HG02981 (cell line): Measurements from ENCODE around the gene ZNF865.
A peak's percentile ranks its signal among the peaks of the same experiment; 100 is the strongest.
"Not testable (repeated sequence)": the region's sequence is repeated elsewhere in the genome, so short reads cannot be mapped to it uniquely, and the experiment has no call there.

ENCODE experiments used
- ATAC-seq: cut with Tn5 transposase; IDR thresholded peaks from one replicate; pipeline ENCODE4 v1.9.1; 2021; ENCODE audit warnings: mild to moderate bottlenecking, moderate library complexity; ENCODE audit not compliant: unreplicated experiment

The ZNF865 gene

DNA sequence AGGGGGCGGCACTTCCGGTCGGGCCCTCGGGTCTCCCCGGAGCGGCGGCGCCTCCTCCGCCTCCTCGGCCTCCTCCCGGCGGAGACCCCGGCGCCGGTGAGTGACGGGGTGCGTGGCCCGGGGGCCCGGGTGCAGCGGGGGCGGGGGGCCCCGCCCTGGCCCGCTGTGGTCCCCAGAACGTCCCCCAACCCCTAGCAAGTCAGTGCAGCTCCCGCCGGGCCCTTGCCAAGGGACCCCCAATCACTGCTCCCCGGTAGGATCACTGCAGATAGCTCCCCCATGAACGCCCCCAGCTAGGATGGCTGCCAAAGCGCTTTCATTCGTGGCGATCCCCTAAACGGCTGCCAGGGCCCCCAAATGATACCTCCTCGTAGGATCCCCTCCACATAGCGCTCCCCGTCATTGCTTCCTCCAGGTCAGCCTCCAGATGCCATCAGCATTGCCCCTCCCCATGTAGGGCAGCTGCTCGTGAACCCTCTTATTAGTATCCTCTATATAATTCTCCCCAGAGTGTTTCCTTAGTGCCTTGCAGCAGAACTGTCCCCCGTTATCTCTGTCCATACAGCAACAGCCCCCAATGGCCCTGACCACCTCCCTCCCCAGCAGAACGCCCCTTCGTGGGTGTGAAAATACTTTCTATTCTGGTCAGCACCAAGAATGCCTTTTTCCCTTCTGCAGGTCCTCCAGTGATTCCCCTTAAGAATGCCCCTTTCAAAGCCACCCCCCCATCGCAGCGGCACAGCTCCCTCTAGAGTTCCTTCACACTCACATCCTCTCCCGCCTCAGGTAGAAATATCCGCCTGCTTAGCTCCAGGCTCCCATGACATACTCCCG is at the start of gene ZNF865:
Gene ZNF865 (plus strand): TSS at position 11 of the 834 bp plus-strand sequence. CDS start 7,972 bp downstream, outside the sequence.
- ATAC-seq = peak; percentile 8

DNA sequence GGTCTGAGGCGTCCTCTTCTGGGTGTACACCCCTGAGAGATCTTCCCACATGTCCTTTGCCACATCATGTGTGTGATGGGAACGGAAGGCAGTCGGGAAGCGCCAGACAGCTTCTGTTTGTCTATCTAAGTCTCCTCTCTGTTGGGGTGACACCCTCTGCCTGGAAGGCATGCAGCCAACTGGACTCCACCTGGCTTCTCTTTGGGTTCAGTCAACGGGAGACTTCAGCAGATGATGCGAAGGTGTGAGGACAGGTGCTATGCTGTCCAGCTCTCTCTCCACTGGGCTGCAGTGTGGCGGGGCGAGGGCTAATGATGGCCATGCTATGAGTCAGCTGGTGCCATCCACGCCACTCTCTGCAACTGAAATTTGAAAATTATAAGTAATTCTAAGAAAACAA is 45.8 kb upstream of the ZNF865 start:
- no peak for ATAC-seq

DNA sequence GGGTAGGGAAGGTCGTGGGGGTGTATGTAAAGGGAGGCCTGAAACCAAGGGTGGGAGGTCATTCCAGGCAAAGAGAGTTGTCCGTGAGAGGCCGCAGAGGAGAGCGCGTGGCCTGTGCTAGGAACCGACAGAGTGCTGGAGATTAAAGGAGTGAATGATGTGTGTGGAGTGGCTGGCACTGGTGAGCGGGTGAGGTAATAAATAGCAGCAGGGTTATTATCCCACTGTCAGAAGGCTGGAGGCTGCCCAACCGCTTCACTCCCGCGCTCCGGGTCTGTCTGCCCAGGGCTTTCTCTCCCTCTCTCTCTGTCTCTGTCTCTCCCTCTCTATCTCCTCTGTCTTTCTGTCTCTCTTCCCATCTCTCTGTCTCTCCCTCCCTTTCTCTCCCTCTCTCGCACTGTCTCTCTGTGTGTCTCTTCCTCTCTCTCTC is 42.2 kb upstream of the ZNF865 start:
- no peak for ATAC-seq

DNA sequence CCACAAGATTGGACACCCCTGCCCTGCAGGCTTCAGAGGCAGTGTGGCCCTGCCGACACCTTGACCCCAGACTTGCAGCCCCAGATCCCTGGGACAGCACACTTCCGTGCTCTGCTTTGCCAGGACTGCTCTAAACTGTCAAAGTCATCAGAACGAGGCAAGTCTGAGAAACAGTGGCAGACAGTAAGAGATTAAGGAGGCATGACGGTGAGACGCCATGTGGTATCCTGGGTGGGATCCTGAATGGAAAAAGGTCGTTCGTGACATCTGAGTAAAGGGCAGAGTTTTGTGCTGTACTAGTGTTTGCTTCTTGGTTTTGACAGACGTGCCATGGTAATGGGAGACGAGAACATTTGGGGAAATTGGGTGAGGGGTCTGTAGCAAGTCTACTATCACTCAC is 38.6 kb upstream of the ZNF865 start:
- ATAC-seq = no peak

DNA sequence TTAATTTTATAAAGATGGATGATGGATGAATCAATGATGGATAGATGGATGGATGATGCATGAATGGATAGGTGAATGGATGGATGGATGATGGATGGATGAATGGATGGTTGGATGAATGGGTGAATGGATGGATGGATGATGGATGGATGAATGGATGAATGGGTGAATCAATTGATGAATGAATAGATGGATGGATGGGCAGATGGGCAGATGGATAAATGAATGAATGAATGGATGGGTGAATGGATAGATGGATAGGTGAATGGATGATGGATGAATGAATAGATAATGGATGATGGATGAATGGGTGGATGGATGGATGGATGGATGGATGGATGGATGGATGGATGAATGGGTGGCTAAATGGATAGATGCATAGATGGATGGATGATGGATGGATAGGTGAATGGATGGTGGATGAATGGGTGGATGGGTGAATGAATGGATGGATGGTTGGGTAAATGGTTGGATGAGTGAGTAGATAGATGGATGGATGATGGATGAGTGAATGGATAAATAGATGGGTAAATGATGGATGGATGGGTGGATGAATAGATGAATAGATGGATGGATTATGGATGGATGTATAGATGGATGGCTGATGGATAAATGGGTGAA is 37.6 kb upstream of the ZNF865 start:
- no peak for ATAC-seq

DNA sequence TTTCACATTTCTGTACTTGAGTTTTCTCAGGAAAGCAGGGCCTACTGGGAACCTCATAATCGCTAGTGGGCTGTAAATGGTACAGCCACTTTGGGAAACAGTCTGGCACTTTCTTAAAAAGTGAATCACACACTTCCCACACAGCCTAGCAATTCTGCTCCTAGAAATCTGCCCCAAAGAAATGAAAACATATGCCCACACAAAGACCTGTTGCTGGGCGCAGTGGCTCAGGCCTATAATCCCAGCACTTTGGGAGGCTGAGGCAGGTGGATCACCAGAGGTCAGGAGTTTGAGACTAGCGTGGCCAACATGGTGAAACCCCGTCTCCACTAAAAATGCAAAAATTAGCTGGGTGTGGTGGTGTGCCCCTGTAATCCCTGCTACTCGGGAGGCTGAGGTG is 36.0 kb upstream of the ZNF865 start:
- ATAC-seq = not testable (repeated sequence)

DNA sequence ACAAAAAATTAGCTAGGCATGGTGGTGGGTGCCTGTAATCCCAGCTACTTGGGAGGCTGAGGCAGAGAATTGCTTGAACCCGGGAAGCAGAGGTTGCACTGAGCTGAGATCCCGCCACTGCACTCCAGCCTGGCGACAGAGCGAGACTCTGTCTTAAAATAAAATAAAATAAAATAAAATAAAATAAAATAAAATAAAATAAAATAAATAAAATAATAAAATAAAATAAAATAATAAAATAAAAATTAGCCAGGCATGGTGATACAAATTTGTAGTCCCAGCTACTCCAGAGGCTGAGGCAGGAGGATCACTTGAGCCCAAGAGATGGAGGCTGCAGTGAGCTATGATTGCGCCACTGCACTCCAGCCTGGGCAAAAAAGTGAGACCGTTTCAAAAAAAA is 31.5 kb upstream of the ZNF865 start:
- ATAC-seq = not testable (repeated sequence)

DNA sequence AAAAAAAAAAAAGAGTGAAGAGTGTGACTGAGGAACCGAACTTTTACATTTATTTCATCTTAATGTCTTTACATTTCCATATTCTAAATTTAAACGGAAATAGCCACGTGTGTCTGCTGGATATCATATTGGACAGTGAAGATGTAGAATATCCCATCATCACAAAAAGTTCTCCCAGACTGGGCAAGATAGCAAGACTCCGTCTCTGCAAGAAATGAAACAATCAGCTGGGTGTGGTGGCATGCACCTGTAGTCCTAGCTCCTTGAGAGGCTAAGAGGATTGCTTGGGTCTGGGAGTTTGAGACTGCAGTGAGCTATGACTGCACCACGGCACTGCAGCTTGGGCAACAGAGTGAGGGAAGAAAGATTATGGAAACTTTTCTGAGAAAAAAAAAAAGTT is 28.7 kb upstream of the ZNF865 start:
- no peak for ATAC-seq

DNA sequence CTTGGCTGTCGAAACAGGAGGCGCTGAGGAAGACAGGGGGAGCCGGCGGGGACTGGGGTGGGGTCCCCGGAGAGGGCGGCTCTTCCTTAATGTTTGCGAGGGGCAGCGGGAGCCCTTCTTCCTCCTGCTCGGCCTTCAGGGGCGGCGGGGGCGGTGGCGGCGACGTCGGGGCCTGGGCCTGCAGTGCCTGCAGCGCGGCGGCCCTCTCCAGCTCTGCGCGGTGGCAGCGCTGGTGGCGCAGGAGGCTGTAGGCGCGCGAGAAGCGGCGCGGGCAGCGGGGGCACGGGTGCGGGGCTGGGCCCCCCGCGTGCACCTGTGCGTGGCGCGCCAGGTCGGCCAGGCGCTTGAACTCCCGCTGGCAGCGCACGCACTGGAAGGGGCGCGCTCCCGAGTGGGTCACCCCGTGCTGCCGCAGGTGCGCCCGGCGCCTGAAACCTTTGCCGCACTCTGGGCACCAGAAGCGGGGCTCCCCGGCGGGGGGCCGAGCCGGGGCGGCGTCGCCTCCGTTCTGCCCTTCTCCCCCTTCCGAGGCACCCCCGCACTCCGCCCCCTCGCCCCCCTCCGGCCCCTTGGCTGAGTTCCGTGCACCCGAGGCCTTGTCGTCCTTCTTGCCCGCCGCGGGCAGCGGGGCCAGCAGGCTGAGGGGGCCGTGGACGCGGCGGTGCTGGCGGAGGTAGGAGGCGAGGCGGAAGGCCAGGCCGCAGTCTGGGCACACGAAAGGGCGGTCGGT is 27.3 kb upstream of the ZNF865 start:
- ATAC-seq = no peak

DNA sequence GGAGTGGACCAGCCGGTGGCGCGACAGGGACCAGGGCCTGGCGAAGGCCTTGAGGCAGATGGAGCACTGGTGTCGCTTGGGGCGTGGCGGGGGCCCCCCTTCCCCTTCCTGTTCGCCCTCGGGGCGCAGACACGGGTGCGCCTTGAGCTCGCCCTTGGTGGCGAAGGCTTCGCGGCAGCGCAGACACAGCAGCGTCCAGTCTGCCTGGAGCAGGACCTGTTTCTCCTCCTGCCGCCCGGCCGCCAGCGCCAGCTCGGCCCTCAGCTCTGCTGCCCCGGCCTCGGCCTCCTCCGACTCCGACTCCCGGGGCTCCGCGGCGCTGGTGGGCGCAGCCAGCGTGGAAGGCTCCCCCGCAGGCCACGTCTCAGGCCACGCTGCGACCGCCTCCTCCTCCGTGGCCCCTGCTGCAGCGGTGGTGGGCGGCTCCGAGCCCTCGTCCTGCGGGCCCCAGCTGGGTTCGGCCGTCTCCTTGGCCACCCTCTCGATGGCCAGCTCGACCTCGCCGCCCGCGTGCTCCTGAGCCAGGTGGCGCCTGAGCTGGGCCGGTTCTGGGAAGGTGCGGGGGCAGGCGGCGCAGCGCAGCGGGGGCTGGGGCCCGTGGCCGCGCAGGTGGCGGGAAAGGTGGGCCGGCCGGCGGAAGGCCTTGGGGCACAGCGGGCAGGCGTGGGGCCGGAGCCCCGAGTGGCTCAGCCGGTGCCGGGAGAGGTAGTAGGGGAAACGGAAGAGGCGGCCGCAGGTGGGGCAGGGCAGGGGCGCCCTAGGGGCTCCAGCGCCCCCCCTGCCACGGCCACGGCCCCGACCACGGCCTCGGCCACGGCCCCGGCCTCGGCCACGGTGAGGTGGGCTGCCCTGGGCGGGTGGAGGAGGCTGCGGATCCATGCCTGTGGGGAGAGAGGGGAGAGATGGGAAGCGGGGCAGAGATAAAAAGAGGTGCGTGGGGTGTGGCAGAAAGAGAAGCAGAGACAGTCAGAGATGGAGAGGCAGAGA is 26.4 kb upstream of the ZNF865 start:
- ATAC-seq = no peak

DNA sequence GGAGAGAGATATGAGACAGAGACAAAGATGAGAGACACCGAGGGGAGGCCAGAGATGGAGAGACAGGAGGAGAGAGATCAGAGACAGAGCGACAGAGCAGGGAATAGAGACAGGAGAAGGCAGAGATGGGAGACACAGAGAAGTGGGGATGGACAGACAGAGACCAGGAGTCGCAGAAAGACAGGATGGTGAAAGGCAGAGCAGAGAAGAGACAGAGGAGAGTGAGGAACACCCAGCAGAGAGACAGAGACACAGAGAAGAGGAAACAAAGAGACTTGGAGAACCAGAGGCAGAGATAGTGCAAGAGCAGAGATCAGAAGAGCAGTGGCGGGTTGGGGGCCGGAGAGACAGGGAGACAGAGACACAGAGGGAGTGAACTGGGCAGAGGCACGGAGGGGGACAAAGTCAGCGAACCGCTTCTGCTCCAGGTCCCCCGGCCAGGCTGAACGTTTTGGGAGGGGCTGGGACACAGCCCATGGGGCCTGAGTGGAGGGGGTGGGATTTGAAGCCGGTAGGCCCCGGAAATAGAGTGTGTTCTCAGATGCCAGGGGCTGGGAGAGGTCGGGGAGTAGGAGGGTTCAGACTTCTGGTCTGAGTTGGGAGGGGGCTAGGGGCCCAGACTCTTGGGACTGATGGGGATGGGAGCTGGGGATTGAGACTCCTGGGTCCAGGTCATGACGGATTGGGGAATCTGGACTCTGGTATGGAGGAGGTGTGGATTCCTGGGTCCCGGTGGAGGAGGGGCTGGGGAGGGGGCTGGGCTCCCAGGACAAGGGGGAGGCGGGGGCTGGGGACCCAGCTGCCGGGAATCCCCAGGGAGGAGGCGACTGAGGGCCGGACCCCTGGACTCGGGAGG is 25.5 kb upstream of the ZNF865 start:
- no peak for ATAC-seq

DNA sequence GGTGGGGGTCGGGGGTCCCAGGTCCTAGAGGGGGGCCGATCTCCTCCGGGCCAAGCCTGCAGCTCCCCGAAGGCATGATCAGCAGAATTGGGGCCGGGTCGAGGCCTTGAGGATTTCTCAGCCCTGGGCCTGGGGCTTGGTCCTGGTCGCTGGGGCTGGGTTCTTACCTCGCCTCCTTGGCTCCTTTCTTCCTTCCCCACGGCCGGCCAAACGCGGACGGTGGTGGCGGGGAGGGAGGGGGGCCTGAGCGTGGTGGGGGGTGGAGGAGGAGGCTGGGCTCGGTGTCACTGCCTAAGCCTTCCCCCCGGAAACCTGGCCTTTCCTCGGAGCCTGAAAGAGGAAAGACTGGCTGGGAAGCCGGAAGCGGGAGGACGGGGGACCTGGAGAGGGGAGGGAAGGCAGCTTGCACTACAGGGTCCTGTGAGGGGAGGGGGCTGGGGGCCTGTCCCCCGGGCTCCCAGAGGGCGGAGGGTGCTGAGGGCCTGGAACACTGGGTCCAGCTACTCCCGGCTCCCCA is 24.8 kb upstream of the ZNF865 start, which contains the start of gene ZNF579:
Gene ZNF579 (minus strand): TSS at position 221 of the 517 bp plus-strand sequence. CDS start 1,209 bp downstream, outside the sequence.
- no peak for ATAC-seq

DNA sequence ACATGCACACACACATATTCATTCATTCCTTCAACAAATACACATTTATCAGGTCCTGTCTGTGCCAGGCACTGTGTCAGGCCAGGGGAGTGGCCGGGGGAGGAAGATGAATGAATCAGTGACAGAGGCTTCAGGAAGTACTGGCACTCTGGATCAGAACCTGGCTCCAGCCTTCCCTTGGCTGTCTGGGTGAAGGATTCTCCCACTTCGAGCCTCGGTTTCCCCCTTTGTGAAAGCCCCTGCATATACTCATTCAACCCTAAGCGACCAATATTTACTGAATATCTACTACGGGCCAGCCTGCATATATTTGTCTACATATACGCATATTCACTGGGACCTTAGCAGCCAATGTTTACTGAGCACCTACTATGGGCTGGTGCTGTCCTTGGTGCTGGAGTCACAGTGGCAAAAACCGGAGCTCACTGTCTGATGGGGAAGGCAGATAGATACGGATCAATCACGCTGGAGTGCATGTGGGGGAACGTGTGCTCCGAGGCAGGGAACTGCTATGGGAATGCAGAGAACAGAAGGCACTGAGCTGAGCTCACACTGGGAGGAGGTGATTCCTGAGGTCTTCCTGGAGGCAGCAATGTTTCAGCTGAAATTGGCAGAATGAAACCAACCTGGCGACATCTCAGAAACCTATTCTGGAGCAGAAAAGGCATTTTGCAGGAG is 24.2 kb upstream of the ZNF865 start:
- no peak for ATAC-seq

DNA sequence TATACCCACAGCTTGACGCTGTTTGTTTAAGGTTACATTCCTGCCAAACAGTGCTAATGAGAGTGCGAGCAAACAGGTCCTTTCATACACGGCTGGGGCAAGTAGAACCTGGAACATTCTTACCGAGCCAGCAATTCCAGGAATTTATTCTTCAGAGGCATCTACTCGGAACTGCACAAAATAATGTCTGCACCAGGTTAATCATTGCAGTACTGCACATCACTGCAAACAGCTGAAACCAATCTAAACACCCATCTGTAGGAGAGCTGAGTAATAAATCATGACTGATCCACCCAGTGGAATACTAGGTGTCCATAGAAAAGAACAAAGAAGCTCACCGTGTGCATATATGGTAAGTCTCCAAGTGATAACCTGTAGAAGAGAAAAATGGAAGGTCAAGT is 23.6 kb upstream of the ZNF865 start:
- no peak for ATAC-seq

DNA sequence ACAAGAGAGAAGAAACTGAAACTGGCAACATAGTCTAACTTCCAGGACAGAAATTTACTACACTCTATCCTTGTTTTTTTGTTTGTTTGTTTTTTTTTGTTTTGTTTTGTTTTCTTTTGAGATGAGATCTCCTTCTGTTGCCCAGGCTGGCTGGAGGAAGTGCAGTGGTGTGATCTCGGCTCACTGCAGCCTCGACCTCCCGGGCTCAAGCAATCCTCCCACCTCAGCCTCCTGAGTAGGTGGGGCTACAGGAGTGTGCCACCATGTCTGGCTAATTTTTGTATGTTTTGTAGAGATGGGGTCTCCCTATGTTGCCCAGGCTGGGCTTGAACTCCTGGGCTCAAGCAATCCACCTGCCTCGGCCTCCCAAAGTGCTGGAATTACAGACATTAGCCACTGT is 23.2 kb upstream of the ZNF865 start:
- not testable (repeated sequence) for ATAC-seq

DNA sequence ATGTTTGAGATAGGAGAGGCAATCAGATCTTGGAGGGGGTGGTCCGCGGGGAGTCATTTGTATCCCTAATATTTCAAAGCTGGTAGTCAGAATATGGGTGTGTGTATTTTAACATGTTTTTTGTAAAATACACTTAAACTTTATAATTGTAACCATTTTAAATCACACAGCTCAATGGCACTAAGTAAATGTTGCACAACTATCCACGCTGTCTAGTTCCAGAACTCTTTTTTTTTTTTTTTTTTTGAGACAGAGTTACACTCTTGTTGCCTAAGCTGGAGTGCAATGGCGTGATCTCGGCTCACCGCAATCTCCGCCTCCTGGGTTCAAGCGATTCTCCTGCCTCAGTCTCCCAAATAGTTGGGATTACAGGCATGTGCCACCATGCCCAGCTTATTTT is 21.6 kb upstream of the ZNF865 start:
- not testable (repeated sequence) for ATAC-seq

DNA sequence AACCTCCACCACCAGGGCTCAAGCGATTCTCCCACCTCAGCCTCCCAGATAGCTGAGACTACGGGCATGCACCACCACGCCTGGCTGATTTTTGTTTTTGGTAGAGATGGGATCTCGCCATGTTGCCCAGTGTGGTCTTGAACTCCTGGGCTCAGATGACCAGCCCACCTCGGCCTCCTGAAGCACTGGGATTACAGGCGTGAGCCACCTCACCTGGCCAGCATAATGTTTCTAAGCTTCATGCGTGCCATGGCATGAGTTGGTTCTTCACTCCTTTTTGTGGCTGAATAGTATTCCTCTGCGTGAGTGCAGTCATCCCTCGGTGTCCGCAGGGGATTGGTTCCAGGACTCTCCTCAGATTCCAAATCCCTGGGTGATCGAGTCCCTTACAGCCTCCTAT is 20.6 kb upstream of the ZNF865 start:
- no peak for ATAC-seq

DNA sequence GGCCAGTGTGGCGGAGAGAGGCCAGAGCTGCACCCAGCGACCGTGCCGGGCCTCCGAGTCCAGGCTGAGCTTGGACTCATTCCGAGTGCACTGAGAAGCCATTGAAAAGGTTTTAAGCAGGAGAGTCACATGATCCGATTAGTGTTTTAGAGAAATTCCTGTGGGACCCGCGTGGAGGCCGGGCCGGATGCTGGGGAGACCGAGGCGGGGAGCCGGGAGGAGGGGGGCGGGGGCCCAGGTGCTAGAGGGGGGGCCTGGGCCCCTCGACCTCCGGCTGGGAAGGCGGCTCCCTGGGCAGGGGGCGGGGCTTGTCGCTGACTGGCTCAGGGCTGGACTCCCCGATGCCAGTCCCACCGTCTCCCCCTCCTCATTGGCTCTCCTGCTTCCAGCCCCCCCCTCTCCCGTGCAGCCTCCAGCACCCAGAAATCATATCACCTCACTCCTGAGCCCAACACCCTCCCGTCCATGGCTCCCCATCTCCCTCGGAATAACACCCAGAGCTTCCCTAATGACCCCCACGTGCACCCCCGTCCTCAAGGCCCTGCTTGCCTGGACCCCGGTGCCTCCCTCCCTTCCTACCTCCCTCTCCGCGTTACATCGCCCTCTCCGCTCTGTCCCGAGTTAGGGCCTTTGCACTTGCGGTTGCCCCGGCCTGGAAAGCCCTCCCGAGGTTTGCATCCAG is 19.6 kb upstream of the ZNF865 start:
- ATAC-seq = no peak
